Measurements from ENCODE around the gene PRPF6. TPM values are rescaled to one million over a fixed set of nuclear protein-coding genes. Genes with fewer than 3 reads are reported as not detected.
A peak's percentile ranks its signal among the peaks of the same experiment; 100 is the strongest.

PRPF6 gene
- total RNA-seq, 6 donors from 2014 or later, result 60.5 to 113 (median 68.0) TPM

DNA sequence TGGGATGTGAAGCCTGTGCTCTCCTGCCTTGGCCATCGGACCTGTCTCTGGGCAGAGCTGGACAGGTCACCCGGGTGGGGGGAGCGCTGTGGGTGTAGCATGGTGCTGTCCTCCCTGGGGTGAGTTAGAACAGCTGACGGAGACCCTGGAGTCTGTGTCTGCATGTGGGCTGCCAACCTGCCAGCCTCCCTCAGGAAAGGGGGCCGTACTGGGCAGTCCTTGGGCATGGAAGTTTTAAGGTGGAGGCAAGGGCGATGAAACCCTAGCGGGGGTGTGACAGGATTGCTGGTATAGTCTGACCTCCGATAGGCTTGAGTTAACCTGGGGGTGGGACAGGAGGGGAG, 66.1 kb downstream of the PRPF6 start:
- H3K27me3 ChIP-seq, result peaks cover 0 to 38% (median 14%) of the 10 kb centered on the region in 4 donors

DNA sequence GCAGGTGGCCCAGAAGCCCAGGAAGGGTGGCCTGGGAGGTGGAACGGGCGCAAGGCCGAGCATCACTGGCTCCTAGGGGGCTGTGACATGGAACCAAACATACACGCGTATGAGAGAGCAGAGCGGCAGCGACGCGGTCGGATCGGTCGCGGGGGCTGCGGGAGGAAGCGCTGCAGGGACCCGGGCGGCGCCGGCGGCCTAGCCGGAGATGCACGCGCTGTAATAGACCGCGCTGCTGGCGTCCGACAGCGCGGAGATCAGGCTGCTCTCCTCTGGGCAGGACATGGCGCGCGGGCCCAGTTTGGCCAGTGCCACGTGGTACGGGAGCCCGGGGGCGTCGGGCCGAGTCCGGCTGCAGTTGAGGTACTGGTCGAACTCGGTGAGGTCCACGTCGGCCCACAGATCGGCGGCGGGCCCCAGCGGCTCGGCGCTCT, 67.1 kb downstream of the PRPF6 start:
- Histone ChIP-seq H3K9me3 (no peaks in the 10 kb centered on the region), H3K27me3 (peaks cover 0 to 33% (median 13%) of the 10 kb centered on the region in 4 donors), H3K4me3 (peak overlapping the region; percentile 26 to 66 (median 46)), H3K36me3 (peaks cover 0 to 17% (median 7%) of the 10 kb centered on the region in 4 donors), H3K27ac (peak overlapping the region; percentile 53 to 88 (median 60)), H3K4me1 (peaks cover 9 to 56% (median 30%) of the 10 kb centered on the region in 4 donors)
- ATAC-seq (ENCODE audit: low FRiP score in 2 of 2) (no peak), DNase-seq (peak in 1 of 2 donors; percentile 82)
- TF ChIP-seq EP300 (IDR thresholded peaks at IDR 0.05) (no peak), CTCF (IDR thresholded peaks at IDR 0.05) (no peak), POLR2AphosphoS5 (IDR thresholded peaks at IDR 0.05) (no peak), POLR2A (IDR thresholded peaks at IDR 0.05) (no peak)
- 32 to 57% methylated on average over 27 to 30 of the region's 49 CpGs for WGBS, 2 donors

More for the DNA sequence above, 66.1 kb downstream of the PRPF6 start:
- peaks cover 0 to 17% (median 7%) of the 10 kb centered on the region in 4 donors for H3K36me3 ChIP-seq
- H3K9me3 ChIP-seq, result no peaks in the 10 kb centered on the region
- TF ChIP-seq POLR2AphosphoS5 (IDR thresholded peaks at IDR 0.05) (no peak), POLR2A (IDR thresholded peaks at IDR 0.05) (no peak), CTCF (IDR thresholded peaks at IDR 0.05) (no peak), EP300 (IDR thresholded peaks at IDR 0.05) (no peak)
- ATAC-seq (ENCODE audit: low FRiP score in 2 of 2) (no peak), DNase-seq (no peak)
- peaks cover 13 to 52% (median 27%) of the 10 kb centered on the region in 4 donors for H3K4me1 ChIP-seq
- peak overlapping the region; percentile 15 to 66 (median 46) for H3K4me3 ChIP-seq
- 73 to 79% methylated on average over 7 to 8 of the region's 8 CpGs for WGBS, 2 donors
- peak overlapping the region; percentile 35 to 88 (median 54) for H3K27ac ChIP-seq

DNA sequence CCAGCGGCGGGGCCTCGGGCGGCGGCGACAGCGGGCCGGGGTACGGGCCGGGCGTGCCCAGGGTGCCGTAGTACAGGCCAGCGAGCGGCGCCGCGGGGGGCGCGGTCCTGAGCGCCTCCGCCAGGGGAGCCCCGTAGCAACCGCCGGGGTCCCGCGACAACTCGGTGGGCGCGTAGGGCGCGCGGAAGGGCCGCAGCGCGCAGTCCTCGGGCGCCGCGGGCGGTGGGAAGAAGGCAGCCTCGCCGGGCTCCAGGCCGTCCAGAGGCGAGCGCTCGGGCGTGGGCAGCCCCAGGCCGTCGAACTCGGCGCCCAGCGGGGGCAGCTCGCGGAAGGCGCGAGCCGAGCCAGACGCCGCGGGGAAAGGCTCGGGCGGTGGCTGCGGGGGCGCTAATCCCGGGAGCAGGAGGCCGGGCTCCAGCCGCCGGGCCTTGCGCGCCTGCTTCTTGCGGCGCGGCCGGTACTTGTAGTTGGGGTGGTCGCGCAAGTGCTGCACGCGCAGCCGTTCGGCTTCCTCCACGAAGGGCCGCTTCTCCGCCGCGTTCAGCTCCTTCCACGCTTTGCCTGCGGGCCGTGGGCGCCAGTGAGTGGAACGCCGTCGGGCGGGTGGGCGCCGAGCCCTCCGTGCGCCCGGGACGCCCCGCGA, 67.6 kb downstream of the PRPF6 start:
- Histone ChIP-seq H3K27ac (peak overlapping the region; percentile 53 to 88 (median 60)), H3K4me3 (peak overlapping the region; percentile 32 to 66 (median 46))
- ATAC-seq (ENCODE audit: low FRiP score in 2 of 2), result no peak

GRCh38 chr20:64049060-64049877, 68.3 kb downstream of the PRPF6 start, which contains the start of gene SOX18:
Gene SOX18, minus strand, starts transcription at chr20:64049639. Its CDS starts 123 bp downstream, at chr20:64049516.
- no peak for TF ChIP-seq CTCF (IDR thresholded peaks at IDR 0.05)
- TF ChIP-seq POLR2A (IDR thresholded peaks at IDR 0.05), result peak in 1 of 4 donors; percentile 24
- peak in 1 of 2 donors; percentile 51 for TF ChIP-seq POLR2AphosphoS5 (IDR thresholded peaks at IDR 0.05)
- no peak for TF ChIP-seq EP300 (IDR thresholded peaks at IDR 0.05)
- DNase-seq (peak in 1 of 2 donors; percentile 90), ATAC-seq (ENCODE audit: low FRiP score in 2 of 2) (no peak)
- Histone ChIP-seq H3K4me3 (peak within 1 kb of the TSS; percentile 32 to 66 (median 46)), H3K27me3 (peaks cover 0 to 33% (median 13%) of the 10 kb centered on the region in 4 donors), H3K9me3 (no peaks in the 10 kb centered on the region), H3K36me3 (peaks cover 0 to 17% (median 7%) of the 10 kb centered on the region in 4 donors), H3K4me1 (peaks cover 15 to 63% (median 38%) of the 10 kb centered on the region in 4 donors), H3K27ac (peak within 1 kb of the TSS; percentile 81 to 90 (median 88))
- WGBS, 2 donors, result 1% methylated on average over 33 of the region's 111 CpGs; no CpG with 5 or more reads in 1 of the 2 donors

More for the DNA sequence above, 67.6 kb downstream of the PRPF6 start:
- TF ChIP-seq CTCF (IDR thresholded peaks at IDR 0.05) (peak in 1 of 6 experiments; percentile 11), EP300 (IDR thresholded peaks at IDR 0.05) (no peak)
- peak in 1 of 2 donors; percentile 85 for DNase-seq
- 29 to 35% methylated on average over 7 to 24 of the region's 101 CpGs for WGBS, 2 donors
- Histone ChIP-seq H3K36me3 (peaks cover 0 to 17% (median 7%) of the 10 kb centered on the region in 4 donors), H3K4me1 (peaks cover 14 to 62% (median 35%) of the 10 kb centered on the region in 4 donors), H3K27me3 (peaks cover 0 to 33% (median 13%) of the 10 kb centered on the region in 4 donors), H3K9me3 (no peaks in the 10 kb centered on the region)

Data from upper lobe of left lung (tissue), 6 donors.